ENCODE data around the gene HNF1B. TPM values are rescaled to one million over a fixed set of nuclear protein-coding genes. Genes with fewer than 3 reads are reported as not detected.

HNF1B gene
- total and polyA plus RNA-seq, 3 experiments from 2014 or later: 0.22 to 0.73 TPM; not detected in 1

DNA sequence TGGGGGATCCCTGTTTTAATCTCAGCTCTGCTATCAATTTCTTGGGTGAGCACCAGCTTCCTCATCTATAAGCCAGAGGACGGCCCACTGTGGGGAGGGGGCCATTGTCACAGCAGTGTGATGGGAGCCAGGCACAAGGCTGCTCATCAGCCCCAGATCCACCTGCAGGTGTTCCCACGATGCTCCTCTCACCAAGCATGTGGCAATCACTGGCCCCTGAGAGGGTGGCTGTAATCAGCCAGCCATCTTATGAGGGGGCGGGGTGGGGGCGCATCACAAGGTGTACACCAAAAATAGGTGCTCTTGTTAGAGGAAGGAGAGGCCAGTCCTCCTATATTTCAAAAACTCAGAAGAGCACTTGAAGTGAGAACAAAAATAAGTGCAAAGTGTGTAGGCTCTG, 31.2 kb downstream of the HNF1B start:
- no peaks in the 10 kb centered on the region for H3K36me3 ChIP-seq (ENCODE audit: insufficient read depth, low read length)
- ChIA-PET POLR2A (no interaction called here), CTCF (no interaction called here)
- H3K4me3 Mint-ChIP-seq: no peak overlapping the region
- H3K27me3 ChIP-seq (ENCODE audit: insufficient read depth, low read length, poor library complexity, severe bottlenecking): no peaks in the 10 kb centered on the region
- H3K27ac ChIP-seq (ENCODE audit: low read depth, low read length): no peak overlapping the region
- peaks cover 0 to 4% (median 0%) of the 10 kb centered on the region in 5 donors for H3K9me3 Mint-ChIP-seq
- H3K36me3 Mint-ChIP-seq: no peaks in the 10 kb centered on the region
- H3K9me3 ChIP-seq (ENCODE audit: low read length): no peaks in the 10 kb centered on the region
- H3K4me3 ChIP-seq (ENCODE audit: low read length): no peak overlapping the region
- DNase-seq: no peak
- peaks cover 24 to 70% of the 10 kb centered on the region in 2 donors for H3K27me3 Mint-ChIP-seq
- no peaks in the 10 kb centered on the region for H3K4me1 Mint-ChIP-seq
- H3K27ac Mint-ChIP-seq: no peak overlapping the region
- H3K4me1 ChIP-seq (ENCODE audit: insufficient read depth, low read length): no peaks in the 10 kb centered on the region

DNA sequence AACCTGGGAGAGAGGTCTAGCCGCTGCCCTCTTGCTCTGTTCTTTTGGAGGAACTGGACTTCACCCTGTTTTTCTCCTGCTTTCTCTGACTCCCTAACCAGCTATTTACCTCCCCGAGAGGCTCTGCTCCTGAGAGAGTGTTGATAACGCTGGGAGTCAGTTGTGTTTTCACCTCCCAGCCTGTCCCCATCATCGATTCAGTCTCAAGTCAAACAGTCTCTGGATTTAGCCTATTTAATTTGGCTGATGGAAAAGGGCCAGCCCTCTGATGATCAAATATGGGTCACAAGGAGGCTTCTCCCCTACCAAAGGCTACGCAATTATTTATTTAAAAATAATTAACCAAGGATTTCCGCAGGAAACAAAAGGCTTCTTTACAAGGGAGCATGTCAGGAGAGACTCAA, 31.8 kb downstream of the HNF1B start:
- H3K4me1 ChIP-seq (ENCODE audit: insufficient read depth, low read length): no peaks in the 10 kb centered on the region
- no peaks in the 10 kb centered on the region for H3K36me3 ChIP-seq (ENCODE audit: insufficient read depth, low read length)
- DNase-seq: no peak
- no peak overlapping the region for H3K27ac Mint-ChIP-seq
- peaks cover 0 to 4% (median 0%) of the 10 kb centered on the region in 5 donors for H3K9me3 Mint-ChIP-seq
- no peaks in the 10 kb centered on the region for H3K4me1 Mint-ChIP-seq
- no peaks in the 10 kb centered on the region for H3K27me3 ChIP-seq (ENCODE audit: insufficient read depth, low read length, poor library complexity, severe bottlenecking)
- H3K4me3 Mint-ChIP-seq: no peak overlapping the region
- no peaks in the 10 kb centered on the region for H3K9me3 ChIP-seq (ENCODE audit: low read length)
- CTCF ChIA-PET: no interaction called here
- POLR2A ChIA-PET: no interaction called here
- no peak overlapping the region for H3K4me3 ChIP-seq (ENCODE audit: low read length)
- H3K27me3 Mint-ChIP-seq: peaks cover 24 to 76% of the 10 kb centered on the region in 2 donors
- no peaks in the 10 kb centered on the region for H3K36me3 Mint-ChIP-seq
- no peak overlapping the region for H3K27ac ChIP-seq (ENCODE audit: low read depth, low read length)

DNA sequence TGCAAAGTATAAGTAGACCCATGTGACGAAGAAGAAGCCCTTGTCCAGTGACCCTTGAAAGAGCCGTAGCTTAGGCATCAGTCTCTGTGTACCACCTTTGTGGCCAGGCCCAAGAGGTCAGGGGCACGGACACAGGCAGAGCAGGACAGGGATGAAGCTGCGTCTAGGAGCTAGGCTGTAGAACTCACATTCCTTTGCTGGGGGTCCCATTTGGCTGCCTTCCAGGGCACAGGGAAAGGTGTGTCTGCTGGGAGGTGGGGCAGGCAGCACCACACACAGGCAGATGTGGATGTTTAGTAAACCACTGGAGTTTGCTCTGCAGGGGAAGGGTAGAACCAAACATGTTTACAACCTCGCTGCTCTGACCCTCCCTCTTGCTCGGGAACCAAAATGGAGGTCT, 33.7 kb downstream of the HNF1B start:
- Mint-ChIP-seq H3K4me3 (no peak overlapping the region), H3K4me1 (no peaks in the 10 kb centered on the region), H3K9me3 (peaks cover 0 to 4% (median 0%) of the 10 kb centered on the region in 5 donors), H3K27ac (no peak overlapping the region), H3K27me3 (peaks cover 25 to 82% of the 10 kb centered on the region in 2 donors), H3K36me3 (no peaks in the 10 kb centered on the region)
- no peaks in the 10 kb centered on the region for H3K36me3 ChIP-seq (ENCODE audit: insufficient read depth, low read length)
- CTCF ChIA-PET: no interaction called here
- H3K27me3 ChIP-seq (ENCODE audit: insufficient read depth, low read length, poor library complexity, severe bottlenecking): no peaks in the 10 kb centered on the region
- no peak overlapping the region for H3K4me3 ChIP-seq (ENCODE audit: low read length)
- no peaks in the 10 kb centered on the region for H3K4me1 ChIP-seq (ENCODE audit: insufficient read depth, low read length)
- no peak overlapping the region for H3K27ac ChIP-seq (ENCODE audit: low read depth, low read length)
- H3K9me3 ChIP-seq (ENCODE audit: low read length): no peaks in the 10 kb centered on the region
- POLR2A ChIA-PET: no interaction called here
- no peak for DNase-seq

DNA sequence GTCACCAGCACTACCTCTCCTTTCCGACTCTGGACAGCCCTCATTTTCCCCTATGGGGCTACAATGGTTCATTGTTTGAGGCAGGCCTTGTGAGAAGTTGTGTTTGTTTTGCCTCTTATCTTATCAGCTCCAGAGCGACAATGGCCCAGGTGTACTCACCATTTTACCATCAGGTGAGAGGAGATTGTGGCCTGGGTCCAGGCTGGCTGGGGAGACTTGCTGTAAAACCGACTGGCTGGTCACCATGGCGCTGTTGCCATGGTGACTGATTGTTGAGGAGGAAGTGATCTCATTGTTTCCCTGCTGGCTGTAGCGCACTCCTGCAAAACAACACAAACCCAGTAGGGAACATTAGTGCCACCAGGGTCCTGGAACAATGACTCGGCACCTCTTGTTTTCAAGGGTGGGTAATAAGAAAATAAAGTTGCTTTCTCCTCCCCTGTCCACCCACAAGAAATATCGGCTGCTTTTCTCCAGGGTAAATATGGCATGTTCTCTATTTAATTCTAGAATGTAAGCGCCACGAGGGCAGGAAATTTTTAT, 34.4 kb downstream of the HNF1B start:
- Histone ChIP-seq H3K27ac (ENCODE audit: low read depth, low read length) (no peak overlapping the region), H3K9me3 (ENCODE audit: low read length) (no peaks in the 10 kb centered on the region), H3K27me3 (ENCODE audit: insufficient read depth, low read length, poor library complexity, severe bottlenecking) (no peaks in the 10 kb centered on the region), H3K36me3 (ENCODE audit: insufficient read depth, low read length) (no peaks in the 10 kb centered on the region), H3K4me3 (ENCODE audit: low read length) (no peak overlapping the region), H3K4me1 (ENCODE audit: insufficient read depth, low read length) (no peaks in the 10 kb centered on the region)
- ChIA-PET CTCF (no interaction called here), POLR2A (no interaction called here)
- peaks cover 0 to 4% (median 0%) of the 10 kb centered on the region in 5 donors for H3K9me3 Mint-ChIP-seq
- no peak overlapping the region for H3K4me3 Mint-ChIP-seq
- H3K4me1 Mint-ChIP-seq: no peaks in the 10 kb centered on the region
- H3K27me3 Mint-ChIP-seq: peaks cover 25 to 84% of the 10 kb centered on the region in 2 donors
- DNase-seq: no peak
- H3K36me3 Mint-ChIP-seq: no peaks in the 10 kb centered on the region
- no peak overlapping the region for H3K27ac Mint-ChIP-seq

DNA sequence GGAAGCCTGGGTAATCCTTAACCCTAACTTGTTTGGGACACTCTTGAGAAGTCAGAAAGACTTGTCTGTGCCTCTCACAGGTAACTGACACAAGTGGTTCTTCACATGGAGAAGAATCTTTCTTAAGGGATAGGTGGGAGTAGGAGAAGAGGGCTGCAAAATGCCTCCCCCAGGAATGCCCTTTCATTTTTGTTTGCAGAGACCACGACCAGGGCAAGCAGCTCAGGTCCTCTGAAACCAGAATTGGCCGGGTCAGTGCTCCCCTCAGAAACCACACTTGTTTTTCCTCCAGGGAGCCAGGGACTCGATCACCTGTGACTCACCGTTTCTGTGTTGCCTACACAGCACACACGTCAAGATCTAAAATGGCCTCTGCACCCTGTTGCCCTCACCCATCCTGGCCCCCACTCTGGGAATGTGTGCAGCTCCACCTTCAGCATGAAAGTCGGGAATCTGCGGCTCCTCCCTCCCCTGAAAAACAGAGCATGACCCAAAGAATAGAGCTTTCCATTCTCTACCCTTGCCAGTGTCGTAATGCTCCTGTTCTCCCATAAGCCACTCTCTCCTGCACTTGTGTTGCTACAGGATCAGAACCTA, 36.1 kb downstream of the HNF1B start:
- H3K36me3 ChIP-seq (ENCODE audit: insufficient read depth, low read length): no peaks in the 10 kb centered on the region
- CTCF ChIA-PET: no interaction called here
- Mint-ChIP-seq H3K9me3 (peaks cover 0 to 4% (median 0%) of the 10 kb centered on the region in 5 donors), H3K27me3 (peaks cover 25 to 74% of the 10 kb centered on the region in 2 donors), H3K4me1 (no peaks in the 10 kb centered on the region), H3K36me3 (no peaks in the 10 kb centered on the region), H3K27ac (no peak overlapping the region), H3K4me3 (no peak overlapping the region)
- no peaks in the 10 kb centered on the region for H3K9me3 ChIP-seq (ENCODE audit: low read length)
- H3K4me1 ChIP-seq (ENCODE audit: insufficient read depth, low read length): no peaks in the 10 kb centered on the region
- H3K27ac ChIP-seq (ENCODE audit: low read depth, low read length): no peak overlapping the region
- POLR2A ChIA-PET: no interaction called here
- peaks cover 4% of the 10 kb centered on the region for H3K27me3 ChIP-seq (ENCODE audit: insufficient read depth, low read length, poor library complexity, severe bottlenecking)
- no peak overlapping the region for H3K4me3 ChIP-seq (ENCODE audit: low read length)
- DNase-seq: no peak

DNA sequence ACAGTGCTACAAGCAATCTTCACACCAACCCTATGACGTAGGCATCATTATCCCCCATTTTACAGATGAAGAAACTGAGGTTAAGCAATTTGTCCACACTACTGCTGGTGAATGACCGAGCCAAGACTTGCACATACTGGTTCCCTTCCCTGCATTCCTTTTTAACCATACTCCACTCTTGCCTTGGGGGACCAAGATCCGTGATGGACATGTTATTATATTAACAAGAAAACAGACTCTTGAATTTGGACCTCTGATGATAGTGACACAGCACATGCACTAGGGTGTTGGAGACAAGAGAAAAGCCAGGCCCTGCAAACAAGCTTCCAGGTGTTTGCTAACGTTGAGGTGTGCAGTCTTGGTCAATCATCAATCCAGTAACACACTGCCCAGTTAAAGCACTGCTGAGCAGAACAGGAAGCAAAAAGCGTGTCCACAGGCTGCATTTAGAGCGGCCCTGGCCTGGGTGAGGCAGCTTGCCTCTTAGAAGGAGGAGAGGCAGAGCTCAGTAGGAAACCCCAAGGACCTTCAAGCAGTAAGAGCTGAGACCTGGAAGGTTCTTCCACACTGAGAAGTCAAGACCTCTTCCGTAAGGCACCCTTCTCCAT, 36.7 kb downstream of the HNF1B start:
- no peaks in the 10 kb centered on the region for H3K4me1 Mint-ChIP-seq
- no peaks in the 10 kb centered on the region for H3K9me3 ChIP-seq (ENCODE audit: low read length)
- no peak overlapping the region for H3K4me3 ChIP-seq (ENCODE audit: low read length)
- no peaks in the 10 kb centered on the region for H3K4me1 ChIP-seq (ENCODE audit: insufficient read depth, low read length)
- peaks cover 0 to 4% (median 0%) of the 10 kb centered on the region in 5 donors for H3K9me3 Mint-ChIP-seq
- peaks cover 25 to 72% of the 10 kb centered on the region in 2 donors for H3K27me3 Mint-ChIP-seq
- peaks cover 4% of the 10 kb centered on the region for H3K27me3 ChIP-seq (ENCODE audit: insufficient read depth, low read length, poor library complexity, severe bottlenecking)
- no peak overlapping the region for H3K4me3 Mint-ChIP-seq
- no peak overlapping the region for H3K27ac Mint-ChIP-seq
- no peak for DNase-seq
- H3K27ac ChIP-seq (ENCODE audit: low read depth, low read length): no peak overlapping the region
- H3K36me3 ChIP-seq (ENCODE audit: insufficient read depth, low read length): no peaks in the 10 kb centered on the region
- ChIA-PET CTCF (no interaction called here), POLR2A (no interaction called here)
- no peaks in the 10 kb centered on the region for H3K36me3 Mint-ChIP-seq

DNA sequence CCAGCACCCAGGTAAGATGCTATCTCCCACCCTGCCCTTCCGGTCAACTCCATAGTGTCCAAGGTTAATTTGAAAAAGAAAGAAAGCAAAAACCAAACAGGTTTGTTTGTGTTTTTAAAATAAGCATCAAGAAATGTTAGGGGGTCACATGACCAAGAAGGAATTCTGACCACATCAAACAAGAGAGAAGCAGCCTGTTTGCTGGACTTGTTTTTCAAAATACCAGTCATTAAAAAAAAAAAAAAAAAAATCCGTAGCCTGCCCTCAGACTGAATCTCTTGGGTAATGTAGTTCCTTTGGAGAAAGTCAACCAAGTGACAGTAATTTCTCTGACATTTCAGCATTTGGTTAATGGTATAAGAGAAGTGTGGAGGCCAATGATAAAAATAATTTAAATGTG, 38.4 kb downstream of the HNF1B start:
- Mint-ChIP-seq H3K27me3 (peaks cover 21 to 61% of the 10 kb centered on the region in 2 donors), H3K27ac (no peak overlapping the region), H3K4me3 (no peak overlapping the region), H3K9me3 (peaks cover 0 to 4% (median 0%) of the 10 kb centered on the region in 5 donors), H3K36me3 (no peaks in the 10 kb centered on the region), H3K4me1 (peaks cover 0 to 3% (median 2%) of the 10 kb centered on the region in 3 donors)
- DNase-seq: no peak
- Histone ChIP-seq H3K4me3 (ENCODE audit: low read length) (no peak overlapping the region), H3K9me3 (ENCODE audit: low read length) (no peaks in the 10 kb centered on the region), H3K27me3 (ENCODE audit: insufficient read depth, low read length, poor library complexity, severe bottlenecking) (peaks cover 4% of the 10 kb centered on the region), H3K4me1 (ENCODE audit: insufficient read depth, low read length) (no peaks in the 10 kb centered on the region), H3K27ac (ENCODE audit: low read depth, low read length) (no peak overlapping the region), H3K36me3 (ENCODE audit: insufficient read depth, low read length) (no peaks in the 10 kb centered on the region)
- POLR2A ChIA-PET: no interaction called here
- CTCF ChIA-PET: interaction anchor here (0.6 kb wide), 1 partner anchor 1539 kb away, joined by 3 read pairs; no protein-coding TSS in a partner anchor

DNA sequence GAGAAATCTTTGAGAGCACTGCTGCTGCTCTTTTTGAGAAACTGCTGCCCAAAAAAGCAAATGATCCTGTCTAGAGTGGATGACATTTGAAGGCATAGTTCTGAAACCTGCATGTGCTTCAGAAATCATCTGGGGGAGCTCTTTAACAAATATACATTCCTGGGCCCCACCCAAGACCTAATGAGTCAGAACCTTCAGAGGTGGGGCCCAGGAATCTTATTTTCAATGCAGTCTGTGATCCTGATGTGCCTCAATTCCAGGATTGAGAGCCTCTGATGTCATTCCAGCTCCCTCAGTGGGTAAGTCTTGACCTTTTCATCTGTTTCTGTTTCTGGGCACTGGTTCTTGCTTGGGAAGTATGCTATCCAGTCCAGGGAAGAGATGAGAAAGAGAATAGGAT, 42.3 kb downstream of the HNF1B start:
- ChIA-PET POLR2A (no interaction called here), CTCF (no interaction called here)
- Histone ChIP-seq H3K9me3 (ENCODE audit: low read length) (no peaks in the 10 kb centered on the region), H3K36me3 (ENCODE audit: insufficient read depth, low read length) (no peaks in the 10 kb centered on the region), H3K27ac (ENCODE audit: low read depth, low read length) (no peak overlapping the region), H3K27me3 (ENCODE audit: insufficient read depth, low read length, poor library complexity, severe bottlenecking) (peaks cover 7% of the 10 kb centered on the region), H3K4me3 (ENCODE audit: low read length) (no peak overlapping the region), H3K4me1 (ENCODE audit: insufficient read depth, low read length) (no peaks in the 10 kb centered on the region)
- Mint-ChIP-seq H3K4me3 (no peak overlapping the region), H3K4me1 (peaks cover 0 to 3% (median 3%) of the 10 kb centered on the region in 3 donors), H3K27ac (no peak overlapping the region), H3K36me3 (no peaks in the 10 kb centered on the region), H3K9me3 (no peaks in the 10 kb centered on the region), H3K27me3 (peaks cover 6 to 49% of the 10 kb centered on the region in 2 donors)
- no peak for DNase-seq
